ENCODE results near the gene ERC1.

ERC1 gene

DNA sequence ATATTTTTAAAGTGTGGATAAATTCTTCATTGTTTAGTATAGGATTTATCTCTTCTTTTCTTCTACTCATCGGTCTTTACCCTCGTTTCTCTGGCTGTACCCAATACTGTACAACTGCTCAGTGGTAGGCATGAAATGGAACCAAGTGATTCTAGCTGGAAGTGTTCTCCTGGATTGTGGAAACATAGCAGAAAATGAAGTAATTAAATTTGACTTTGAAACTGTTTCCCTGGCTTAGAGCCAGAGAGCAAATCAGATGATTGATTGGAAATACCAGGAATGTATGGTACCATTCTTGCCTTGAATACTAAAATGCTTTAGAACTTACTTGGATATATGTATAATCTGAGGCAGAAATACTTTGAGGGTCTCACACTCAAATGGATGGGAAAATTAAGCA lies 292.3 kb downstream of the ERC1 start:
- Histone ChIP-seq H3K27ac (no peak overlapping the region), H3K9me3 (ENCODE audit: severe bottlenecking) (no peaks in the 10 kb centered on the region), H3K27me3 (ENCODE audit: insufficient read depth, low read depth, severe bottlenecking) (no peaks in the 10 kb centered on the region), H3K36me3 (no peaks in the 10 kb centered on the region), H3K4me3 (ENCODE audit: low read depth, low read length) (no peak overlapping the region)
- no peak for DNase-seq
- no peak for TF ChIP-seq CTCF (IDR thresholded peaks at IDR 0.05; ENCODE audit: low read depth, low read length)

GRCh38 chr12:1284611-1285010 lies 293.6 kb downstream of the ERC1 start:
- no peaks in the 10 kb centered on the region for H3K9me3 ChIP-seq (ENCODE audit: severe bottlenecking)
- H3K4me3 ChIP-seq (ENCODE audit: low read depth, low read length) = no peak overlapping the region
- no peaks in the 10 kb centered on the region for H3K36me3 ChIP-seq
- H3K27ac ChIP-seq = no peak overlapping the region
- H3K27me3 ChIP-seq (ENCODE audit: insufficient read depth, low read depth, severe bottlenecking) = no peaks in the 10 kb centered on the region
- no peak for TF ChIP-seq CTCF (IDR thresholded peaks at IDR 0.05; ENCODE audit: low read depth, low read length)
- DNase-seq = no peak

DNA sequence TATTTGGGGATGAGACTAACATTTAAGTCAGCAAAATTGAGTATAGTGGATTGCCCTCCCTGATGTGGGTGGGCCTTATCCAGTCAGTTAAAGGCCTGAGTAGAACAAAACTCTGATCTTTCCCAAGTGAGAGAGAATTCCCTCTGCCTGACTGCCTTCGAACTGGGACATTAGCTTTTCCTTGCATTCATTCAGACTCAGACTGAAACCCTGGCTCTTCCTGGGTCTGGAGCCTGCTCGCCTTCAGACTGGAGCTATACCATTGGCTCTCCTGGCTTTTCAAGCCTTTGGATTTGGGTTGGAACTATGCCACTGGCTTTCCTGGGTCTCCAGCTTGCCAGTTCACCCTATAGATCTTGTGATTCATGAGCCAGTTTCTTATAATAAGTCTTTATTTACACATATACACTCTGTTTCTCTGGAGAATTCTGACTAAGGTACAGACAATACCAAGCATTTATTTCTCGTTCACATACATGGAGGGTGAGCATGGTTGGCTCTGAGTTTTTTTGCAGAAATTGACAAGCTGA lies 296.5 kb downstream of the ERC1 start:
- H3K27me3 ChIP-seq (ENCODE audit: insufficient read depth, low read depth, severe bottlenecking) = no peaks in the 10 kb centered on the region
- DNase-seq = no peak
- no peak for TF ChIP-seq CTCF (IDR thresholded peaks at IDR 0.05; ENCODE audit: low read depth, low read length)
- H3K9me3 ChIP-seq (ENCODE audit: severe bottlenecking) = no peaks in the 10 kb centered on the region
- H3K4me3 ChIP-seq (ENCODE audit: low read depth, low read length) = no peak overlapping the region
- no peaks in the 10 kb centered on the region; the same call in 1 of the 2 replicates for H3K36me3 ChIP-seq
- H3K27ac ChIP-seq = no peak overlapping the region

DNA sequence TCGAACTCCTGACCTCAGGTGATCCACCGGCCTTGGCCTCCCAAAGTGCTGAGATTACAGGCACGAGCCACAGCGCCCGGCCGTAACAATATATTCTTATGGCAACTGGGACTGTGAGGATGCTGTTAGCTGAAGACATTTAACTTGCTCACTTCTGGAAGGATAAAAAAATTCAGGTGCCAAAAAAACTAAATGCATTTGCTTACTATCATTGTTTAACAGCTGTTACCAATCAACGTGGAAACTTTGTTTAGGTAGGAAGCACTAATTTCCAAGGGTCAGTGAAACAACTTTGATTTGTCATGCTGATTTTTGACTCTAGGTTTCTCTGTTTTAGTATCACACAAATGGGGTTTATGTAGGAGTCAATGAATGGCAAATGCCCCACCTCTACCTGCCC lies 297.3 kb downstream of the ERC1 start:
- no peak overlapping the region for H3K27ac ChIP-seq
- DNase-seq = no peak
- H3K9me3 ChIP-seq (ENCODE audit: severe bottlenecking) = no peaks in the 10 kb centered on the region
- H3K27me3 ChIP-seq (ENCODE audit: insufficient read depth, low read depth, severe bottlenecking) = no peaks in the 10 kb centered on the region
- no peaks in the 10 kb centered on the region; the same call in 1 of the 2 replicates for H3K36me3 ChIP-seq
- no peak overlapping the region for H3K4me3 ChIP-seq (ENCODE audit: low read depth, low read length)
- TF ChIP-seq CTCF (IDR thresholded peaks at IDR 0.05; ENCODE audit: low read depth, low read length) = no peak

- DNase-seq = no peak
- Histone ChIP-seq H3K36me3 (no peaks in the 10 kb centered on the region; the same call in 1 of the 2 replicates), H3K27ac (no peak overlapping the region), H3K27me3 (ENCODE audit: insufficient read depth, low read depth, severe bottlenecking) (no peaks in the 10 kb centered on the region), H3K4me3 (ENCODE audit: low read depth, low read length) (no peak overlapping the region), H3K9me3 (ENCODE audit: severe bottlenecking) (no peaks in the 10 kb centered on the region)
- TF ChIP-seq CTCF (IDR thresholded peaks at IDR 0.05; ENCODE audit: low read depth, low read length) = no peak
Observed at GRCh38 chr12:1289371-1290155, 298.5 kb downstream of the ERC1 start.

Data from WERI-Rb-1 (cell line).